ENCODE measurements around the gene PCDH12. TPM values are rescaled to one million over a fixed set of nuclear protein-coding genes. Genes with fewer than 3 reads are reported as not detected.
A peak's percentile ranks its signal among the peaks of the same experiment; 100 is the strongest.

The PCDH12 gene
- total RNA-seq, 1 experiment from 2014 or later = 0.15 TPM

- H3K27me3 ChIP-seq (ENCODE audit: low read length) = no peaks in the 10 kb centered on the region
- ATAC-seq (no peak), DNase-seq (no peak)
- no peak overlapping the region for H3K27ac ChIP-seq (ENCODE audit: low read length)
- H4K20me1 ChIP-seq (ENCODE audit: low read length) = no peaks in the 10 kb centered on the region
- H3K4me2 ChIP-seq (ENCODE audit: low read length) = no peak overlapping the region
- H3K4me1 ChIP-seq (ENCODE audit: insufficient read depth, low read length) = no peaks in the 10 kb centered on the region
- H3K9me3 ChIP-seq (ENCODE audit: low read length) = no peaks in the 10 kb centered on the region
- no peak overlapping the region for H3K9ac ChIP-seq (ENCODE audit: low read length)
- H3K36me3 ChIP-seq (ENCODE audit: low read depth, low read length) = peaks cover 9% of the 10 kb centered on the region
- intact Hi-C loops (cut with micrococcal nuclease) = no loop called here
- CTCF ChIA-PET = no interaction called here
- H3K79me2 ChIP-seq (ENCODE audit: low read length) = no peaks in the 10 kb centered on the region
- no peak overlapping the region for H3K4me3 ChIP-seq (ENCODE audit: low read length)
- H3K9me2 ChIP-seq (replicated peaks; ENCODE audit: low read length) = no peaks in the 10 kb centered on the region
- no peaks in the 10 kb centered on the region for H3F3A ChIP-seq (ENCODE audit: low read length, unreplicated experiment)
- no TSS peak for BruUV-seq (replicated peaks)
- POLR2A ChIA-PET (ENCODE audit: unreplicated experiment) = interaction anchor here (0.5 kb wide), 1 partner anchor 21 kb away, joined by 6 read pairs; no protein-coding TSS in a partner anchor
- TF ChIP-seq EZH2 (IDR thresholded peaks at IDR 0.05; ENCODE audit: low read length, unreplicated experiment) (no peak), EZH2phosphoT487 (IDR thresholded peaks at IDR 0.05; ENCODE audit: borderline replicate concordance, low read length) (no peak)
- H2AFZ ChIP-seq (ENCODE audit: low read length) = no peak overlapping the region
These were observed 36.6 kb upstream of the PCDH12 start for GRCh38 chr5:141994511-141995136.

- TF ChIP-seq CTCF (conservative IDR thresholded peaks at IDR 0.05; ENCODE audit: low read depth, low read length) = peak; percentile 82
- no peak for TF ChIP-seq EZH2 (IDR thresholded peaks at IDR 0.05; ENCODE audit: low read length, unreplicated experiment)
- TF ChIP-seq EZH2phosphoT487 (IDR thresholded peaks at IDR 0.05; ENCODE audit: borderline replicate concordance, low read length) = no peak
- no peaks in the 10 kb centered on the region for H3K4me1 ChIP-seq (ENCODE audit: insufficient read depth, low read length)
- H3K9me2 ChIP-seq (replicated peaks; ENCODE audit: low read length) = no peaks in the 10 kb centered on the region
- ChIA-PET POLR2A (ENCODE audit: unreplicated experiment) (no interaction called here), CTCF (interaction anchor here (0.9 kb wide), 1 partner anchor 151 kb away, joined by 4 read pairs; no protein-coding TSS in a partner anchor)
- no peak overlapping the region for H2AFZ ChIP-seq (ENCODE audit: low read length)
- no peaks in the 10 kb centered on the region for H3F3A ChIP-seq (ENCODE audit: low read length, unreplicated experiment)
- no peaks in the 10 kb centered on the region for H4K20me1 ChIP-seq (ENCODE audit: low read length)
- H3K79me2 ChIP-seq (ENCODE audit: low read length) = no peaks in the 10 kb centered on the region
- no peak overlapping the region for H3K9ac ChIP-seq (ENCODE audit: low read length)
- DNase-seq (peak; percentile 80), ATAC-seq (peak; percentile 83)
- H3K36me3 ChIP-seq (ENCODE audit: low read depth, low read length) = peaks cover 9% of the 10 kb centered on the region
- no peaks in the 10 kb centered on the region for H3K27me3 ChIP-seq (ENCODE audit: low read length)
- no peak overlapping the region for H3K4me3 ChIP-seq (ENCODE audit: low read length)
- H3K9me3 ChIP-seq (ENCODE audit: low read length) = no peaks in the 10 kb centered on the region
- no TSS peak for BruUV-seq (replicated peaks)
- no peak overlapping the region for H3K4me2 ChIP-seq (ENCODE audit: low read length)
- intact Hi-C loops (cut with micrococcal nuclease) = loop anchor here (1.0 kb wide), 1 partner anchor 153 kb away; no protein-coding TSS in a partner anchor
- no peak overlapping the region for H3K27ac ChIP-seq (ENCODE audit: low read length)
These were observed 34.5 kb upstream of the PCDH12 start for GRCh38 chr5:141992349-141992963.

GRCh38 chr5:141989720-141990119, 31.7 kb upstream of the PCDH12 start:
- POLR2A ChIA-PET (ENCODE audit: unreplicated experiment) = no interaction called here
- H3K4me1 ChIP-seq (ENCODE audit: insufficient read depth, low read length) = no peaks in the 10 kb centered on the region
- H4K20me1 ChIP-seq (ENCODE audit: low read length) = no peaks in the 10 kb centered on the region
- no peak overlapping the region for H3K4me2 ChIP-seq (ENCODE audit: low read length)
- DNase-seq = no peak
- no peaks in the 10 kb centered on the region for H3K27me3 ChIP-seq (ENCODE audit: low read length)
- H3K27ac ChIP-seq (ENCODE audit: low read length) = no peak overlapping the region
- no peak for ATAC-seq
- TF ChIP-seq CTCF (conservative IDR thresholded peaks at IDR 0.05; ENCODE audit: low read depth, low read length) (no peak), EZH2phosphoT487 (IDR thresholded peaks at IDR 0.05; ENCODE audit: borderline replicate concordance, low read length) (no peak), EZH2 (IDR thresholded peaks at IDR 0.05; ENCODE audit: low read length, unreplicated experiment) (no peak)
- H3K9ac ChIP-seq (ENCODE audit: low read length) = no peak overlapping the region
- no peaks in the 10 kb centered on the region for H3F3A ChIP-seq (ENCODE audit: low read length, unreplicated experiment)
- intact Hi-C loops (cut with micrococcal nuclease) = no loop called here
- H3K4me3 ChIP-seq (ENCODE audit: low read length) = no peak overlapping the region
- H3K79me2 ChIP-seq (ENCODE audit: low read length) = no peaks in the 10 kb centered on the region
- no peaks in the 10 kb centered on the region for H3K9me2 ChIP-seq (replicated peaks; ENCODE audit: low read length)
- CTCF ChIA-PET = no interaction called here
- no peak overlapping the region for H2AFZ ChIP-seq (ENCODE audit: low read length)
- peaks cover 21% of the 10 kb centered on the region for H3K36me3 ChIP-seq (ENCODE audit: low read depth, low read length)
- H3K9me3 ChIP-seq (ENCODE audit: low read length) = no peaks in the 10 kb centered on the region
- BruUV-seq (replicated peaks) = no TSS peak
